SH-SY5Y (cell line): ENCODE results near the gene SF3A1.

Experiments used
- GATA2 ChIP-seq: IDR thresholded peaks from 2 replicates; pipeline ENCODE4 v1.6.1; 2011; ENCODE audit warnings: mild to moderate bottlenecking, low read depth, low read length
- GATA3 ChIP-seq: IDR thresholded peaks from 2 replicates; pipeline ENCODE4 v1.6.1; 2011; ENCODE audit warnings: low read depth, mild to moderate bottlenecking, low read length, moderate library complexity

SF3A1 gene

GRCh38 chr22:30340911-30341685, 15.6 kb downstream of the SF3A1 start:
- TF ChIP-seq GATA3: no peak
- no peak for TF ChIP-seq GATA2

GRCh38 chr22:30338802-30339201, 17.9 kb downstream of the SF3A1 start:
- TF ChIP-seq GATA3 (no peak), GATA2 (no peak)

- TF ChIP-seq GATA2 (no peak), GATA3 (no peak)
These were observed 19.3 kb downstream of the SF3A1 start for GRCh38 chr22:30337461-30337778.

- TF ChIP-seq GATA2 (no peak), GATA3 (no peak)
These were observed 19.8 kb downstream of the SF3A1 start for GRCh38 chr22:30336752-30337460.

GRCh38 chr22:30335236-30335635, 21.5 kb downstream of the SF3A1 start:
- TF ChIP-seq GATA2: no peak
- no peak for TF ChIP-seq GATA3

GRCh38 chr22:30334646-30335045, 22.0 kb downstream of the SF3A1 start:
- TF ChIP-seq GATA2: no peak
- no peak for TF ChIP-seq GATA3

GRCh38 chr22:30333707-30334087, 23.0 kb downstream of the SF3A1 start:
- TF ChIP-seq GATA2 (no peak), GATA3 (no peak)

- TF ChIP-seq GATA3 (no peak), GATA2 (no peak)
These were observed 23.5 kb downstream of the SF3A1 start for GRCh38 chr22:30332994-30333706.

- TF ChIP-seq GATA2 (no peak), GATA3 (no peak)
These were observed 24.1 kb downstream of the SF3A1 start for GRCh38 chr22:30332551-30332950.

- TF ChIP-seq GATA3: no peak
- no peak for TF ChIP-seq GATA2
These were observed 28.1 kb downstream of the SF3A1 start for GRCh38 chr22:30328466-30329049.

GRCh38 chr22:30327864-30328345, 28.8 kb downstream of the SF3A1 start:
- TF ChIP-seq GATA2 (no peak), GATA3 (no peak)

- TF ChIP-seq GATA3 (no peak), GATA2 (no peak)
These were observed 29.9 kb downstream of the SF3A1 start, which contains the start of gene TBC1D10A for GRCh38 chr22:30326706-30327362. TBC1D10A (minus strand) TSS chr22:30326941; CDS start chr22:30326881, 60 bp downstream.

GRCh38 chr22:30326255-30326705, 30.4 kb downstream of the SF3A1 start:
- TF ChIP-seq GATA2 (no peak), GATA3 (no peak)

GRCh38 chr22:30325724-30326254, 30.9 kb downstream of the SF3A1 start:
- TF ChIP-seq GATA3 (no peak), GATA2 (no peak)
